HG03342 (cell line): ENCODE results near the gene KCP.
"Not testable (repeated sequence)": the region's sequence is repeated elsewhere in the genome, so short reads cannot be mapped to it uniquely, and the experiment has no call there.

Experiments used
- ATAC-seq: cut with Tn5 transposase; IDR thresholded peaks from one replicate; pipeline ENCODE4 v1.9.1; 2021; ENCODE audit warnings: mild to moderate bottlenecking, moderate library complexity; ENCODE audit not compliant: unreplicated experiment

KCP gene

GRCh38 chr7:128922496-128923410 lies 12.2 kb upstream of the KCP start:
- ATAC-seq, result no peak

GRCh38 chr7:128921866-128922440 lies 11.4 kb upstream of the KCP start:
- ATAC-seq, result no peak

- ATAC-seq, result no peak
These were observed 10.5 kb upstream of the KCP start for GRCh38 chr7:128920913-128921582.

GRCh38 chr7:128919881-128920799 lies 9.6 kb upstream of the KCP start:
- ATAC-seq, result no peak

- ATAC-seq, result no peak
These were observed 8.7 kb upstream of the KCP start for GRCh38 chr7:128919241-128919640.

GRCh38 chr7:128918016-128918665 lies 7.6 kb upstream of the KCP start:
- no peak for ATAC-seq

- ATAC-seq, result no peak
These were observed 6.6 kb upstream of the KCP start for GRCh38 chr7:128917122-128917521.

- ATAC-seq, result no peak
These were observed 6.1 kb upstream of the KCP start for GRCh38 chr7:128916643-128916915.

- ATAC-seq, result no peak
These were observed 5.5 kb upstream of the KCP start for GRCh38 chr7:128915841-128916642.

- no peak for ATAC-seq
These were observed 4.8 kb upstream of the KCP start for GRCh38 chr7:128915271-128915819.

GRCh38 chr7:128914566-128915151 lies 4.2 kb upstream of the KCP start:
- ATAC-seq, result no peak

- no peak for ATAC-seq
These were observed 3.5 kb upstream of the KCP start for GRCh38 chr7:128913870-128914565.

- ATAC-seq, result not testable (repeated sequence)
These were observed 2.4 kb upstream of the KCP start for GRCh38 chr7:128912709-128913495.

GRCh38 chr7:128912281-128912680 lies 1.8 kb upstream of the KCP start:
- ATAC-seq, result no peak

- ATAC-seq, result no peak
These were observed 1.0 kb upstream of the KCP start for GRCh38 chr7:128911423-128912031.

GRCh38 chr7:128909625-128910568 lies 612 bp downstream of the KCP start:
- no peak for ATAC-seq
